Spleen (tissue), 7 donors: ENCODE data around the gene LYZL1.
"Not testable (repeated sequence)": the region's sequence is repeated elsewhere in the genome, so short reads cannot be mapped to it uniquely, and the experiment has no call there.

Source experiments
- POLR2A ChIP-seq, 3 donors: fragments of 450-650 bp; IDR thresholded peaks; one replicate each; pipeline ENCODE4 v1.5.1; 2017; ENCODE audit warnings: antibody characterized with exemption in 3 of 3, mild to moderate bottlenecking in 1 of 3
- POLR2AphosphoS5 ChIP-seq, 3 donors: sonication (generic); formaldehyde crosslinking; IDR thresholded peaks; one replicate each; pipeline ENCODE4 v1.5.1; 2017; ENCODE audit warnings: antibody characterized with exemption in 3 of 3
- TF ChIP-seq, protein P1 (sequence below), 11 experiments: fragments of 200-600 bp in 7 of 11; fragments of 450-650 bp in 4 of 11; sonication (generic) in 4 of 11; IDR thresholded peaks in 8 of 11; conservative IDR thresholded peaks in 3 of 11; 1 replicate in 7 of 11; 2 replicates in 4 of 11; pipeline versions ENCODE4 v1.4.0 to v1.8.0; 2016 to 2021; ENCODE audit warnings: antibody characterized with exemption in 11 of 11, inconsistent platforms in 4 of 11, mild to moderate bottlenecking in 1 of 11
- donor health status: DM: no; HTN: no; CAD: no; lungs with moderate emphysema.
- donor health status: DM: no; HTN: no; CAD: no.
- donor health status: DM: no; HTN: no; CAD: no.

DNA sequence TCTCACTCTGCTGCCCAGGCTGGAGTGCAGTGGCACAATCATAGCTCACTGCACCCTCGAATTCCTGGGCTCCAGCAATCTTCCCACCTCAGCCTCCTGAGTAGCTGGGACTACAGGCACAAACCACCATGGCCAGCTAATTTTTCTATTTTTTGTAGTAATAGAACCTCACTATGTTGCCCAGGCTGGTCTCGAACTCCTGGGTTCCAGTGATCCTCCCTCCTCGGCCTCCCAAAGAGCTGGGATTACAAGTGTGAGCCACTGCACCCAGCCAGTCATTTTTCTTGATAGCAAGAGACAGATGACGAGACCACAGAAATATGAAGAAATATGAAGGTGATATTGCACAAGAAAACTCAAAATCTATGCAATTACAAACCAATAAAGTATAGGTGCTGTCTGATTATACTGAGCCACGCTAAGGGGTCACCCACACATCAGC, 31.8 kb downstream of the LYZL1 start:
- TF ChIP-seq, protein P1, sequence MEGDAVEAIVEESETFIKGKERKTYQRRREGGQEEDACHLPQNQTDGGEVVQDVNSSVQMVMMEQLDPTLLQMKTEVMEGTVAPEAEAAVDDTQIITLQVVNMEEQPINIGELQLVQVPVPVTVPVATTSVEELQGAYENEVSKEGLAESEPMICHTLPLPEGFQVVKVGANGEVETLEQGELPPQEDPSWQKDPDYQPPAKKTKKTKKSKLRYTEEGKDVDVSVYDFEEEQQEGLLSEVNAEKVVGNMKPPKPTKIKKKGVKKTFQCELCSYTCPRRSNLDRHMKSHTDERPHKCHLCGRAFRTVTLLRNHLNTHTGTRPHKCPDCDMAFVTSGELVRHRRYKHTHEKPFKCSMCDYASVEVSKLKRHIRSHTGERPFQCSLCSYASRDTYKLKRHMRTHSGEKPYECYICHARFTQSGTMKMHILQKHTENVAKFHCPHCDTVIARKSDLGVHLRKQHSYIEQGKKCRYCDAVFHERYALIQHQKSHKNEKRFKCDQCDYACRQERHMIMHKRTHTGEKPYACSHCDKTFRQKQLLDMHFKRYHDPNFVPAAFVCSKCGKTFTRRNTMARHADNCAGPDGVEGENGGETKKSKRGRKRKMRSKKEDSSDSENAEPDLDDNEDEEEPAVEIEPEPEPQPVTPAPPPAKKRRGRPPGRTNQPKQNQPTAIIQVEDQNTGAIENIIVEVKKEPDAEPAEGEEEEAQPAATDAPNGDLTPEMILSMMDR (IDR thresholded peaks at IDR 0.05 in 8 of 11, conservative IDR thresholded peaks at IDR 0.05 in 3 of 11): not testable (repeated sequence)
- TF ChIP-seq POLR2AphosphoS5, POLR2A (IDR thresholded peaks at IDR 0.05): not testable (repeated sequence)
